Measurements from ENCODE around the gene KIAA0040.
A peak's percentile ranks its signal among the peaks of the same experiment; 100 is the strongest.
"Not testable (repeated sequence)": the region's sequence is repeated elsewhere in the genome, so short reads cannot be mapped to it uniquely, and the experiment has no call there.

Gene KIAA0040

DNA sequence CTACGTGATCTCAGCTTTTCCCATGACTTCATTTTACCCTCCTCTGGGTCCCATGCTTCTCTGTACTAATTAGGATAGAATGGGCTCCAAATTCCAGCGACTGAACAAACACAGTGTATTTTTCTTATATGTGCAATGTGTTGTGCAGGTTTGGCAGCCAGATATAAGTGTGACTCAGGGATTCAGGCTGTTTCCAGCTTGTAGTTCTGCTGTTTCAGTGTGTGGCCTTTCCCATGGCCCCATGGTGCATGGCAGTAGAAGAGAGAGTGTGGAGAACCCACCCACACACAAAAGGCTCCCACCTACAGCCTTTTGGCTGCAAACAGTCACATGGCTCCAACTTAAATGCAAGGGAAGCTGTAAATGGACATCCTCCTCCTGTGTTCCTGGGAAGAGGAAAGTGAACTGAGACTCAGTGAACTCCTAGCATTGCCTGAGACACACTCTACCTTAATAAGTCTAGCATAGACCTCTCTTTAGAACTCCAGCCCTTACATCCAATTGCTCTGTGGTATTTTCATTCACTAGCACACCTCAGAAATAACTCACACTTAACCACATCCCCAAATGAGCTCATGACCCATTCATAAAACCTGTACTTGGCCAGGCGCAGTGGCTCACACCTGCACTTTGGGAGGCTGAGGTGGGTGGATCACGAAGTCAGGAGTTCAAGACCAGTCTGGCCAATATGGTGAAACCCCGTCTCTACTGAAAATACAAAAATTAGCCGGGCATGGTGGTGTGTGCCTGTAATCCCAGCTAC lies 58.7 kb downstream of the KIAA0040 start:
- peak; percentile 26 to 88 for DNase-seq

DNA sequence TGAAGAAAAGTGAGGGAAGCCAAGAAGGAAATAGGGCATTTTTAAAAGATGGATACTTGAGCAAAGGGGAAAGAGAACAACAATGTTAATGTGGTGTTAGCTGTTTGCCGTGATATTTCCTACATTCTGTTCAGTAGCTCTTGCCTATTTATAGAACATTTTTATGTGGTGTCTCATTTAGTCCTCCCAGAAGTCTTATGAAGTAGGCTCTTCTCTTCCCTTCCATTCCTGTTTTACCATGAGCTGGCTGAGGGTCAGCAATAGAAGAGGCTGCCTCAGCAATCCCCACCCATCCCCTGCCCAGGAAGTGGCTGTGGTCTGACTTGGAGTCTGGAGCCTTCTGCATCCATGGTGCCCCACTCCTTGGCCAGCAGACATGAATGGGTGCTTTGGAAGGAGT lies 60.1 kb downstream of the KIAA0040 start:
- DNase-seq = no peak

GRCh38 chr1:175131095-175131494 lies 61.5 kb downstream of the KIAA0040 start:
- DNase-seq = peak in 1 of 2 donors; percentile 7

- no peak for DNase-seq
These were observed 61.9 kb downstream of the KIAA0040 start for GRCh38 chr1:175130649-175131045.

DNA sequence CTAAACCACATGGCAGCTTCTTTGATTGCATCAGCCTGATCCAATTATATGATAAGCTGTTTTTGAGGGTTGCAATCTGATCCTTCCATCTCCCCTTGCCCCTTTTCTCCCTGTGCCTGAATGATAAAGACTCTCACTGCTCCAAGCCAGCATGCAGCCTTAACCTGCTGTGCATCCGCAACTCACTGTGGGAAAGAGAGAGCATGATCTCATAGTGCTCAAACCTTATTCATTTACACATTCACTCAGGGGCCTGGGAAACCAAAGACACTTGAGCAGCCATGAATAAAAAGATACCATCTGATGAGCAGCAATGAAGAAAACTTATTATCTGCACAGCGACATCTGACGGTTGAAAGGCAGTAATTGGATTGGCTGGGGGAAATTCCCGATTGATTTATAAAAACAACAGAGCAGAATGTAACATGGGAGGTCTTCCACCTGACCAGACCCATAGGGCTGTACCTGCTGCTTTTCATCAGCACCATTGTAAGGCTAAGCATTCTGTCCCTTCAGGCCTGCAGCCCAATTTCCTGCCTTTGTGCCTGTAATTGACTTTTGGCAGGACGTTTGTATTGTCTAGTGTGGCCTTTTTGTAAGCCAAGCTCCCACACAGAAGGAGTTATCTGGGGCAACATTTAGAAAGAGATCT lies 62.5 kb downstream of the KIAA0040 start:
- no peak for DNase-seq

GRCh38 chr1:175129644-175129996 lies 63.0 kb downstream of the KIAA0040 start:
- DNase-seq = peak in 1 of 2 donors; percentile 11

DNA sequence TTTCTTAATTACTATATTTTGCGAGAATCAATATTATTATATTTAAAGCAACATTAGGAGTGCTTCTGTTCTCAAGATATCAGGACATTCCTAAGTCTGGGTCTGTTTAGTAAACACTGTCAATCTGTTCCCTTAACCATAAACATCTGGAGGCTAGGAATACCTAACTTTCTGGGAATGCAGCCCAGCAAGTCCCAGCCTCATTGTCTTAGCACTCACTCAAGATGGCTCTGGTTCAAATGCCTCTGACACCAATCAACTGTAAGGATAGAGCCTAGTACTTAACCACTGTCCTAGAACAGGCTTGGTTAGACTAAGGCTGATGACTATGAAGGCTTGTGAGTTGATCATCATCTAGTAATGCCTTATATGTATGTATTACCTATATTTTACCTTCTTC lies 63.4 kb downstream of the KIAA0040 start:
- no peak for DNase-seq

- no peak for DNase-seq
These were observed 64.1 kb downstream of the KIAA0040 start for GRCh38 chr1:175128523-175128922.

DNA sequence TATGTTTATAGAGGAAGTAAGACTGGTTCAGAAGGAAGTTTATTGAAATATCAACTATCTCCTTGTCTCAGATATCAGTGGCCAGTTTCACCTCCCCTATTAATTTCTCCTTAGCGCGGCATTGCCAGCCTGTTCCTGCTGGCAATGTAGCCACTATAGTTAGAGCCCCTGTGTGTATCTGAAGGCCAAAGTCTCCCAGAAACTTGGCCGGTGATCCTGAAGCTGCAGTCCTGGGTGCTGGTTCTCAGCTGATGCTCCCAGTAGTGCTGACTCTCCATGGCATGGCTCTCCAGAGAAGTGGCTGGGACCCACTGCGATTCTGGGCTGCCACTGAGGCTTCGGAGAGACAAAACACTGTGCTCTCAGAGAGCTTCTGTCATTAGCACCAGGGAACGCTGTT lies 65.0 kb downstream of the KIAA0040 start:
- no peak for DNase-seq

DNA sequence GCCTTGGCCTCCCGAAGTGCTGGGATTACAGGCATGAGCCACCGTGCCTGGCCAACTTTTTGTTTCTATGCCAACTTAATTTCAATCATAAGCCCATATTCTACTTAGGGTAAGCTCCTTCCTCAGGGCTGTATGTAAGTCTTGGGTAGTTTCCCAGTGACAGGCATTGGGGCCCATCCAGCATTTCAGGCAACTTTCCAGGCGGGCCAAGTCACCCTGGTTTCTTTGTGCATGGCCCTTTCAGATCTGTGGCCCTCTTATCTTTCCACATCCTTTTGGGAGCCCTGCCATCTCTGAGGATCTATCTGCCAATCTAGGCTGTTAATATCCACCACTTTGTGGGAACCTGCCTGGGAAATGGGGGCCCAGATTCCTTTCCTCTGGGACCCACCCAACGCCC lies 66.2 kb downstream of the KIAA0040 start:
- no peak for DNase-seq

DNA sequence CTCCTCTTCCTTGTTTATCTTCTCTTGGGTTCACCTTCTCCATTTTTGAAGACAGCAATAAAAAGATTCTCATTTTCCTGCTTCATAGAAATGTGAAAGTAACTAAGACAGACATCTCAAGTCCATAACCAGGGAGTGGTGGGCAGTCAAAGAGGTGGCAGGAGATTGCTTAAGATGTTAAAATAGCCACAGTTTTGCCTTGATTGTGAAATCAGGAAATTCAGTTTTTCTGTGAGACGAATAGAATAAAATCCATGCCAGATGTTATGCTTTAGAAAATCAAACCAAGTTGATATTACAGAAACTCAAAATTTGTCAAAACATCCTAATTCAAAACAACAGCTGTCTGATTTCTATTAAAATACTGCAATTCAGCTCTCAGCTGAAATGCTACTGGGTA lies 67.7 kb downstream of the KIAA0040 start:
- peak; percentile 44 to 61 for DNase-seq

DNA sequence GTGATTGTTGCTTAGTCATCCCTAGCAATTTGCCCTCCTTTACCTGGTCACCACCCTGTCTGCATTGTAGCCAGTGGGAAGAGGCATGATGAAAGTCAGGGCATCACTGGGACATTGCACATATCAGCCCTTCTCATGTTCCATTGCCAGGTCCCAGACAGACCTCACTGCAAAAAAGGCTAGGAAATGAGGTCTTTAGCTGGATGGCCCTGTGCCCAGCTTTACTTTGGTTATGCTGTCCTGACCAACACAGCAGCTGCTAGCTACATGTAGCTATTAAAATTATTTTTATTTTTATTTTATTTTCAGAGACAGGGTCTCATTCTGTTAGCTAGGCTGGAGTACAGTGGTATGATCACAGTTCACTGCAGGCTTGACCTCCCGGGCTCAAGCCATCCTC lies 72.1 kb downstream of the KIAA0040 start:
- no peak for DNase-seq

- DNase-seq = no peak
These were observed 73.9 kb downstream of the KIAA0040 start for GRCh38 chr1:175118375-175119367.

GRCh38 chr1:175116903-175117302 lies 75.7 kb downstream of the KIAA0040 start:
- no peak for DNase-seq

- no peak for DNase-seq
These were observed 76.3 kb downstream of the KIAA0040 start for GRCh38 chr1:175116210-175116798.

DNA sequence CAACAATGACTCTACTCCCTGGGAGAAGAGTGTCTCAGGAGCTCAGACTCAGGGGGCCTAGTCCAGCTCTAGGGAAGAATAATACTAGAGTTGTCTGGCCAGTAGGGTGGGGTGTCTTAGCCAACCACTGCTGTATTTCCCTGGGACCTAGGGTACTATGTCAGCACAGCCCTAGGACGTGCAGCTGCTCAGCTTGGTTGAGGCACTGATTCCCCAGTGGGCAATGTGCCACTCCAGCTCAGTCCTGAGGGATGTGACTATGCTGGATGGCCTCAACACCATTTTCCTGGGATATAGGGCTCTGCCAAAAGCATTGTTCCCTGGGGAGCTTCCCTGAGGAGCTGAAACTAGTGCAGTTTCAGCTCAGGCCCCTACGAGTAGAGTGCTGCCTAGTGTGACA lies 77.6 kb downstream of the KIAA0040 start:
- no peak for DNase-seq

DNA sequence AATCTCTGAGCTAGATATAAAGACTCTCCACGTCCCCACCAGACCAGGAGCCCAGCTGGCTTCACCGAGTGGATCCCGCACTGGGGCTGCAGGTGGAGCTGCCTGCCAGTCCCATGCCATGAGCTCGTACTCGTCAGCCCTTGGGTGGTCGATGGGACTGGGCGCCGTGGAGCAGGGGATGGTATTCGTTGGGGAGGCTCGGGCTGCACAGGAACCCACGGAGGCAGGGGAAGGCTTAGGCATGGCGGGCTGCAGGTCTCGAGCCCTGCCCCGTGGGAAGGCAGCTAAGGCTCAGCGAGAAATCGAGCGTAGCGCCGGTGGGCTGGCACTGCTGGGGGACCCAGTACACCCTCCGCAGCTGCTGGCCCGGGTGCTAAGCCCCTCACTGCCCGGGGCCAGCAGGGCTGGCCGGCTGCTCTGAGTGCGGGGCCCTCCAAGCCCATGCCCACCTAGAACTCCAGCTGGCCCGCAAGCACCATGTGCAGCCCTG lies 84.2 kb downstream of the KIAA0040 start:
- not testable (repeated sequence) for DNase-seq
